ENCODE measurements around the gene PPP2R2B.

PPP2R2B gene

DNA sequence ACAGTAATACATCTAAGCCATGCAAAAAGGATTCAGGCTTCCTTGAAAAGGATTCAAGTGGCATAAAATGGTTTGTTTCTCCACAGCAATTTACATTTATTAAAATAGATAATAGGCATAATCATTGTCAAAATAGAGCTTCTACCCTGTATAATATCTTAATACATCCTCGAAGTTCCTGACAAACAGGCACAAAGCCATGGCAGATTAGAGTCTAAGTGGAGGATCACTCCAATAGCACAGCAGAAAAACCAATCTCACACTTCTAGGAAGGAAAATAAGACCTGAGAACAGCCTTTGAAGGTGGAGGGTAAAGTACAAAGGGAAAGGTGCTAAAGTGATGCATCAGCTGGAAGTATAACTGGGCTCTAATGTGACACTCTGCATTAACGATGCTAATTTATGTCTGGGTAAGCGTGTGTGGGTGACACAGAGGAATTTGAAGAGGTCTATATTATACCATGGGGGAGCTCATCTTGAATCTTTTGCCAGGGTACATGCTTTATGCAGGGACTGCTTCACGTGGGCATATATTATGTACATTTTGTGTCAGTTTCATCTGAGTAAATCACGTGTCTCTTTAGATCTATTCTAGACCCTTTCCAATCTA is 28.8 kb downstream of the PPP2R2B start:
- Histone ChIP-seq H3K4me3 (ENCODE audit: low read depth in 1 of 2, low read length in 1 of 2) (no peak overlapping the region), H3K27ac (no peak overlapping the region), H3K4me1 (ENCODE audit: control insufficient read depth in 1 of 2, insufficient read depth in 1 of 2, low read depth in 1 of 2, low read length in 1 of 2) (no peaks in the 10 kb centered on the region), H3K27me3 (no peaks in the 10 kb centered on the region), H3K9me3 (no peaks in the 10 kb centered on the region), H3K36me3 (no peaks in the 10 kb centered on the region)
- TF ChIP-seq, protein P1, sequence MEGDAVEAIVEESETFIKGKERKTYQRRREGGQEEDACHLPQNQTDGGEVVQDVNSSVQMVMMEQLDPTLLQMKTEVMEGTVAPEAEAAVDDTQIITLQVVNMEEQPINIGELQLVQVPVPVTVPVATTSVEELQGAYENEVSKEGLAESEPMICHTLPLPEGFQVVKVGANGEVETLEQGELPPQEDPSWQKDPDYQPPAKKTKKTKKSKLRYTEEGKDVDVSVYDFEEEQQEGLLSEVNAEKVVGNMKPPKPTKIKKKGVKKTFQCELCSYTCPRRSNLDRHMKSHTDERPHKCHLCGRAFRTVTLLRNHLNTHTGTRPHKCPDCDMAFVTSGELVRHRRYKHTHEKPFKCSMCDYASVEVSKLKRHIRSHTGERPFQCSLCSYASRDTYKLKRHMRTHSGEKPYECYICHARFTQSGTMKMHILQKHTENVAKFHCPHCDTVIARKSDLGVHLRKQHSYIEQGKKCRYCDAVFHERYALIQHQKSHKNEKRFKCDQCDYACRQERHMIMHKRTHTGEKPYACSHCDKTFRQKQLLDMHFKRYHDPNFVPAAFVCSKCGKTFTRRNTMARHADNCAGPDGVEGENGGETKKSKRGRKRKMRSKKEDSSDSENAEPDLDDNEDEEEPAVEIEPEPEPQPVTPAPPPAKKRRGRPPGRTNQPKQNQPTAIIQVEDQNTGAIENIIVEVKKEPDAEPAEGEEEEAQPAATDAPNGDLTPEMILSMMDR (IDR thresholded peaks at IDR 0.05), result no peak

GRCh38 chr5:146848133-146848532 is 30.4 kb downstream of the PPP2R2B start:
- H3K36me3 ChIP-seq, result no peaks in the 10 kb centered on the region
- H3K27me3 ChIP-seq, result no peaks in the 10 kb centered on the region
- TF ChIP-seq, protein P1 (IDR thresholded peaks at IDR 0.05), result no peak
- H3K27ac ChIP-seq, result no peak overlapping the region
- no peak overlapping the region for H3K4me3 ChIP-seq (ENCODE audit: low read depth in 1 of 2, low read length in 1 of 2)
- H3K4me1 ChIP-seq (ENCODE audit: control insufficient read depth in 1 of 2, insufficient read depth in 1 of 2, low read depth in 1 of 2, low read length in 1 of 2), result no peaks in the 10 kb centered on the region
- H3K9me3 ChIP-seq, result no peaks in the 10 kb centered on the region

DNA sequence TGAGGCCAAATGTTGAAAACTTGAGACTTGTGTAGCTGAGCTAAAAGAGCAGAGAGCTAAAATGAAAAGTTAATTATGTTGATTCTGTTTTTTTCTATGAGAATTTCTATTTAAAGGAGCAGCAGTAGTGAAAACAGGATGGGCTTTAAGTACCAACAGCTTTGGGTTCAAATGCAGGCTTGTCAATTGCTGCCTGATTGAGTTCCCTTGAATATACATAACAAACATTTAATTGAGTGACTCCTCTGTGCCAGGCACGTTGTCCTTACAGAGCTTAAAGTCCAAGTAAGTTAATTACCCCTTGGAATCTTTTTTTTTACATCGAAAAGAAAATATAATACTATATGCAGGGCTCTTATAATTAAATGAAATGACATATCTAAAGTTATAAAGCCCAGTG is 38.5 kb downstream of the PPP2R2B start:
- Histone ChIP-seq H3K9me3 (no peaks in the 10 kb centered on the region), H3K4me3 (ENCODE audit: low read depth in 1 of 2, low read length in 1 of 2) (no peak overlapping the region), H3K36me3 (no peaks in the 10 kb centered on the region), H3K27ac (no peak overlapping the region), H3K27me3 (no peaks in the 10 kb centered on the region), H3K4me1 (ENCODE audit: control insufficient read depth in 1 of 2, insufficient read depth in 1 of 2, low read depth in 1 of 2, low read length in 1 of 2) (no peaks in the 10 kb centered on the region)
- TF ChIP-seq, protein P1 (IDR thresholded peaks at IDR 0.05), result no peak

DNA sequence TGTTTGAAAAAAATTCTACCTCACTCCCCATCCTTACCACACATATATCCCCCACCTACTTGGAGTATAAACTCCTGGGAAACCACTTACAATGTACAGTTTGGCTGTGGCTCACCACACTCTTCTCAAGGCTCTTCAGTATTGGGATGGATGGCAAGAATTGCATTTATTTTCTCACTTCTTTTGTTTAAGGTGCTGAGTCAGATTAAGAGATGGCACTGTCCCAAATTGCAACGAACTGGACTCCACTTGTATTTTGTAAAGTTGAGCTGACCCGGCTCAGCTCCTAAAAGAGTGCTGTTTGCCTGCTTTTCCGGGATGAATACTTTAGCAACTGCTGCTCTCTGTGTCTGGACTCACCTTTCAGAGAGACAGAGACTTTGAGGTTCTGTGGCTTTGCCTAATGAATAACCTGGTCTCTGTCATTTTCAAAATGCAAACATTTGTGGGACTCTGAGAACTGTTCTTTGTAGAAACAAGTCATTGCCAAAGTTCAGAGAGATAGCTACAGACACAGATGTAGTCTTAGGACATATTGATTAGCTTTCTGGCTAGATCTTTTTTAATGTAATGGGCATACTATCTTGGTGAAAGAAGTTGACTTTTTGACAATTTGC is 42.2 kb downstream of the PPP2R2B start:
- Histone ChIP-seq H3K4me3 (ENCODE audit: low read depth in 1 of 2, low read length in 1 of 2) (no peak overlapping the region), H3K4me1 (ENCODE audit: control insufficient read depth in 1 of 2, insufficient read depth in 1 of 2, low read depth in 1 of 2, low read length in 1 of 2) (no peaks in the 10 kb centered on the region), H3K9me3 (no peaks in the 10 kb centered on the region), H3K27me3 (no peaks in the 10 kb centered on the region), H3K36me3 (no peaks in the 10 kb centered on the region), H3K27ac (no peak overlapping the region)
- TF ChIP-seq, protein P1 (IDR thresholded peaks at IDR 0.05), result no peak

DNA sequence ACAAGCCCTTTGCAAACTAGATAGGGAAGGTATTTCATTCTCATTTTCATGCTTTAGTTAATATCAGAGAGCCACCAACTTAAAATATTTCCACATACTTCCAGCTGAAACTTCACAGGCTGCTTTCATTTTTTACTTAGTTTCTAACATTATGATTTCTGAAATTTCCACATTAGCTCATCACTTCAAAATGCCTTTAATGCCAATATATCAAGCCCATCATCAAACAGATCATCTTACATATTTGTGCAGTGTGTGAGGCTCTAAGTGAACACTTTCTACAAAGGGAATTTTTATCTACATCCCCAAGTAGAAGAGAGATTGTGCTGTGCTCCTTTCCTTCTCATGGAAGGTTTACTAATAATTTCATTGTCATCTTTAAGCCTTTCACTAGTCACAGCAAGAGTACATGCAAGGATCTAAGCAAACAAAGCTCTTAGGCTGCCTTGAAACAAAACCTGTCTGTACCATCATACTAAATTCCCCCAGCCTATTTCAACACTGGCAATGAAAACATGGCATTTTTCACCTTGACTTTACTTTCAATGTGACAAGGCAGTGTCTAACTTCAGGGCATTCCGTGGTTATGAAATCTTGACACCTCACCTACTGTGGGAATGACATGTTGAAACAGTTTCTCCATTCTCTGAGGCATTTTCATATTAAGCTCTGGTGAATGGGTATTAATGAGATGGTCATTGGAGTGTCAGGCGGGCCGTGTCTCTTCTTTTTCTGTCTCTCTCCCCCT is 45.4 kb downstream of the PPP2R2B start:
- H3K4me3 ChIP-seq (ENCODE audit: low read depth in 1 of 2, low read length in 1 of 2), result no peak overlapping the region
- H3K4me1 ChIP-seq (ENCODE audit: control insufficient read depth in 1 of 2, insufficient read depth in 1 of 2, low read depth in 1 of 2, low read length in 1 of 2), result no peaks in the 10 kb centered on the region
- H3K36me3 ChIP-seq, result no peaks in the 10 kb centered on the region
- H3K27ac ChIP-seq, result no peak overlapping the region
- H3K9me3 ChIP-seq, result no peaks in the 10 kb centered on the region
- no peaks in the 10 kb centered on the region for H3K27me3 ChIP-seq
- TF ChIP-seq, protein P1 (IDR thresholded peaks at IDR 0.05), result no peak

Measured in neutrophil (primary cell).